ENCODE data around the gene KCNC3. TPM values are rescaled to one million over a fixed set of nuclear protein-coding genes. Genes with fewer than 3 reads are reported as not detected.

The KCNC3 gene
- total and polyA plus RNA-seq, 9 donors: 0.13 to 1.9 (median 0.96) TPM

DNA sequence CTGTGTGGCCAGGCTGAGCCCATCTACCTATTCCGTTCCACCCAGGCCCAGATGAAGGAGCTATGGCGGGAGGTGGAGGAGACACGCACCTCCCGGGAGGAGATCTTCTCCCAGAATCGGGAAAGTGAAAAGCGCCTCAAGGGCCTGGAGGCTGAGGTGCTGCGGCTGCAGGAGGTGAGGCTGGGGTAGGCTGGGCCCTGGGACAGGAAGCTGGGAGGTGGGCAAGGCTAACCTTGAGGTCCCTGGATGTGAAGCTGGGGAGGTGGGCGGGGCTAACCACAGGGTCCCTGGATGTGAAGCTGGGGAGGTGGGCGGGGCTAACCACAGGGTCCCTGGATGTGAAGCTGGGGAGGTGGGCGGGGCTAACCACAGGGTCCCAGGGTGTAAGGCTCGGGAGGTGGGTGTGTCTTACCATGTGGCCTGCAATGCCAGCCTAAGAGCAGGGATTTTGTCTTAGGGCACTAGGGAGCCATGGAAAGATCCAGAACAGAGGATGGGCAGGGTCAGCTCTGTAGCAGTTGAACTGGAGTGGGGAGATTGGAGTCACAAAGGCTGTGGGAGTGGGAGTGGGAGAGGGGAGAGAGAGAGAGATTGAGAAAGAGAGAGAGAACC lies 36.9 kb downstream of the KCNC3 start:
- Histone ChIP-seq H3K4me1 (ENCODE audit: control insufficient read depth, insufficient read depth, low read length) (no peaks in the 10 kb centered on the region), H3K4me3 (ENCODE audit: low read length) (no peak overlapping the region), H3K27ac (ENCODE audit: low read length) (no peak overlapping the region), H3K36me3 (ENCODE audit: control insufficient read depth, insufficient read depth, low read length) (peaks cover 52% of the 10 kb centered on the region), H3K27me3 (ENCODE audit: control insufficient read depth, insufficient read depth, low read length) (peaks cover 2% of the 10 kb centered on the region), H3K9me3 (replicated peaks; ENCODE audit: control insufficient read depth, low read depth, low read length) (peaks cover 7% of the 10 kb centered on the region)
- 62% methylated on average over 10 of the region's 11 CpGs for WGBS (ENCODE audit: insufficient coverage)
- no peak for DNase-seq

DNA sequence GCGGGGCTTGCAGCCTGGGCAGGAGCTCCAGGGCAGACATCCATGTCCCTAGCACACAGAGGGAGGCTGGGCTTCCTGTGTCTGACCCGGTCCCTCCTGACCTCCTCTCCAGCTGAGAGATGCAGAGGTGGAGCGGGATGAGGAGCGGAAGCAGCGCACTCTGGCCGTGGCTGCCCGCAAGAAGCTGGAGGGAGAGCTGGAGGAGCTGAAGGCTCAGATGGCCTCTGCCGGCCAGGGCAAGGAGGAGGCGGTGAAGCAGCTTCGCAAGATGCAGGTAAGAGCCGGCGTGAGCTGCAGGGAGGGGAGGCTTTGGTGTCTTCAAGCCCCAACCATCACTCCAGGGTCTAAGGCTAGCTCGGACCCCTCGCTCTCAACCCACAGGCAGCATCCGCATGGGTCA lies 38.4 kb downstream of the KCNC3 start:
- Histone ChIP-seq H3K36me3 (ENCODE audit: control insufficient read depth, insufficient read depth, low read length) (peaks cover 64% of the 10 kb centered on the region), H3K27ac (ENCODE audit: low read length) (no peak overlapping the region), H3K4me1 (ENCODE audit: control insufficient read depth, insufficient read depth, low read length) (no peaks in the 10 kb centered on the region), H3K4me3 (ENCODE audit: low read length) (no peak overlapping the region), H3K27me3 (ENCODE audit: control insufficient read depth, insufficient read depth, low read length) (peaks cover 2% of the 10 kb centered on the region), H3K9me3 (replicated peaks; ENCODE audit: control insufficient read depth, low read depth, low read length) (peaks cover 11% of the 10 kb centered on the region)
- DNase-seq: no peak
- WGBS (ENCODE audit: insufficient coverage): 55% methylated on average over 13 of the region's 15 CpGs

DNA sequence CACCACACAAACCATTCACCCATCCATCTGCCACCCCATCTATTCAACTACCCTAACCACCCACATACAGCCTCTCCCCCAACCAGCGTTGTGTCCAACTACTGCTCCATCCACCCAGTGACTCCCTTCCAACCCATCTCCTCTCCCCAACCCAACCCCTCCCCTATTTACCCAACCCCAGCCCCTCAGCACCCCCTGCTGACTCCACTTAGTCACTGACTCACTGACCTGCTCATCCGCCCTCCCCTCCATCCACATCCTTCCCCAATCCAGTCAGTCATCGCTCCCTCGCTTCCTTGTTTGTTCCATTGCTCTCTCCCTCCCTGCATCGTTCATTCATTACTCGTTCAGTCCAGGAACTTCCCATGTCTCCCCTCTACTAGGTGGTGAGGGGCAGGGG lies 39.2 kb downstream of the KCNC3 start:
- Histone ChIP-seq H3K27ac (ENCODE audit: low read length) (no peak overlapping the region), H3K36me3 (ENCODE audit: control insufficient read depth, insufficient read depth, low read length) (peaks cover 64% of the 10 kb centered on the region), H3K27me3 (ENCODE audit: control insufficient read depth, insufficient read depth, low read length) (peaks cover 2% of the 10 kb centered on the region), H3K9me3 (replicated peaks; ENCODE audit: control insufficient read depth, low read depth, low read length) (peaks cover 15% of the 10 kb centered on the region), H3K4me1 (ENCODE audit: control insufficient read depth, insufficient read depth, low read length) (no peaks in the 10 kb centered on the region), H3K4me3 (ENCODE audit: low read length) (no peak overlapping the region)
- DNase-seq: no peak
- WGBS (ENCODE audit: insufficient coverage): 75% methylated on average over 2 of the region's 6 CpGs

DNA sequence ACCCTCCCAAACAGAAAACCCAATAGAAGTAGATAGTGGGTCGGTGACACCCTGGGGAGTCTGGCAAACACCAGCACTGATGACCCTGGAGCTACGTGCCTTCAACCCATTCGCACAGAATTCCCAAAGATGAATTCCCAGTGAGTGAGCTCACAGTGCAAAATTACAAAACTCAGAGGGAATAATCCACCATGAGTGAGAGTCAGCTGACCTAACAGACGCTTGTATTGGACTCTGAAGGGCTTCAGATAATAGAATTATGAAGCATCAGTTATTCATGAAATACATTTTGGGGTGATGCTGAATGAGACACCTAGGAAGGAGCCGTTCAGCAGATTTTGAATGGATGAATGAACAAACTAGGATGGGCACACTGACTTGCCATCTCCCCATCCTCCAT lies 40.2 kb downstream of the KCNC3 start:
- Histone ChIP-seq H3K27me3 (ENCODE audit: control insufficient read depth, insufficient read depth, low read length) (peaks cover 2% of the 10 kb centered on the region), H3K4me1 (ENCODE audit: control insufficient read depth, insufficient read depth, low read length) (no peaks in the 10 kb centered on the region), H3K36me3 (ENCODE audit: control insufficient read depth, insufficient read depth, low read length) (peaks cover 61% of the 10 kb centered on the region), H3K9me3 (replicated peaks; ENCODE audit: control insufficient read depth, low read depth, low read length) (peaks cover 15% of the 10 kb centered on the region), H3K27ac (ENCODE audit: low read length) (no peak overlapping the region), H3K4me3 (ENCODE audit: low read length) (no peak overlapping the region)
- no peak for DNase-seq
- 100% methylated on average over 3 of the region's 5 CpGs for WGBS (ENCODE audit: insufficient coverage)

DNA sequence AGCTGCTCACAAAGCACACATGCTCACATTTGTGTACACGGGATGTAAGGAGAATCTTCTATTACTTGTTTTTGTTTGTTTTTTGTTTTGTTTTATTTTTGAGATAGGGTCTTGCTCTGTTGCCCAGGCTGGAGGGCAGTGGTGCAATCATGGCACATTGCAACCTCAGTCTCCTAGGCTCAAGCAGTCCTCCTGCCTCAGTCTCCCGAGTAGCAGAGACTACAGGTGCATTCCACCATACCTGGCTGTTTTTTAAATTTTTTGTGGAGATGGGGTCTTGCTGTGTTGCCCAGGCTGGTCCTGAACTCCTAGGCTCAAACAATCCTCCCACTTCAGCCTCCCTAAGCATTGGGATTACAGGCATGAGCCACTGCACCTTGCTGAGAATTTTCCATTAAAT lies 41.8 kb downstream of the KCNC3 start:
- Histone ChIP-seq H3K27me3 (ENCODE audit: control insufficient read depth, insufficient read depth, low read length) (peaks cover 2% of the 10 kb centered on the region), H3K27ac (ENCODE audit: low read length) (no peak overlapping the region), H3K9me3 (replicated peaks; ENCODE audit: control insufficient read depth, low read depth, low read length) (peaks cover 12% of the 10 kb centered on the region), H3K36me3 (ENCODE audit: control insufficient read depth, insufficient read depth, low read length) (peaks cover 47% of the 10 kb centered on the region), H3K4me3 (ENCODE audit: low read length) (no peak overlapping the region), H3K4me1 (ENCODE audit: control insufficient read depth, insufficient read depth, low read length) (no peaks in the 10 kb centered on the region)
- WGBS (ENCODE audit: insufficient coverage): no CpG with 5 or more reads among the region's 2 CpGs
- no peak for DNase-seq

DNA sequence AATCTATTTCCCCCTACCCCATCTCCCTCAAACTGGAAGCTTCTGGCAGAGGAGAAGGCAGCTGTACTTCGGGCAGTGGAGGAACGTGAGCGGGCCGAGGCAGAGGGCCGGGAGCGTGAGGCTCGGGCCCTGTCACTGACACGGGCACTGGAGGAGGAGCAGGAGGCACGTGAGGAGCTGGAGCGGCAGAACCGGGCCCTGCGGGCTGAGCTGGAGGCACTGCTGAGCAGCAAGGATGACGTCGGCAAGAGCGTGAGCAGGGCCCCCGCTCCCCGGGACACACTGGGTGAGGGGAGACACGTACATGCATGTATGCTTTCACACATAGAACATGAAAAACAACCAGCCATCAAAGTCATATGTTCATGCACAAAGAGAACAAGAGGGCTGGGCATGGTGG lies 42.7 kb downstream of the KCNC3 start:
- no peaks in the 10 kb centered on the region for H3K4me1 ChIP-seq (ENCODE audit: control insufficient read depth, insufficient read depth, low read length)
- no peak overlapping the region for H3K27ac ChIP-seq (ENCODE audit: low read length)
- WGBS (ENCODE audit: insufficient coverage): 92% methylated on average over 12 of the region's 18 CpGs
- peaks cover 45% of the 10 kb centered on the region for H3K36me3 ChIP-seq (ENCODE audit: control insufficient read depth, insufficient read depth, low read length)
- DNase-seq: no peak
- H3K9me3 ChIP-seq (replicated peaks; ENCODE audit: control insufficient read depth, low read depth, low read length): peaks cover 12% of the 10 kb centered on the region
- H3K27me3 ChIP-seq (ENCODE audit: control insufficient read depth, insufficient read depth, low read length): peaks cover 2% of the 10 kb centered on the region
- no peak overlapping the region for H3K4me3 ChIP-seq (ENCODE audit: low read length)

DNA sequence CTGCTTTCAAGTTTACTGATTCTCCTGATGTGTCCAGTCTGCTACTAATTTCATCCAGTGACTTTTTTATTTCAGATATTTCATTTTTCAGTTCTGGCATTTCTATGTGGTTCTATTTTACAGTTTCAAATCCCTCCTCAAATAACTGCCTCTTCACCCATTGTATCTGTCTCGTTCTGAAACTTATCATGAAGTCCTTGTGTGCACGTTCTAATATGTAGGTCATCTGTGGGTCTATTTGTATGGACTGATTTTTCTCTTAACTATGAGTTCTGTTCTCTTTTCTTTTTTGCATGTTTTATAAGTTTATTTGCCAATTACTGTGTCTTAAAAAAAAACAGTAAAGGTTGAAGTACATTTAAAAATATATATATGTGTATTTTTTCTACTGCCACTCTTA lies 43.3 kb downstream of the KCNC3 start:
- Histone ChIP-seq H3K27ac (ENCODE audit: low read length) (no peak overlapping the region), H3K27me3 (ENCODE audit: control insufficient read depth, insufficient read depth, low read length) (peaks cover 2% of the 10 kb centered on the region), H3K4me3 (ENCODE audit: low read length) (no peak overlapping the region), H3K36me3 (ENCODE audit: control insufficient read depth, insufficient read depth, low read length) (peaks cover 50% of the 10 kb centered on the region), H3K4me1 (ENCODE audit: control insufficient read depth, insufficient read depth, low read length) (no peaks in the 10 kb centered on the region), H3K9me3 (replicated peaks; ENCODE audit: control insufficient read depth, low read depth, low read length) (peaks cover 12% of the 10 kb centered on the region)
- DNase-seq: no peak
- no CpG with 5 or more reads among the region's 2 CpGs for WGBS (ENCODE audit: insufficient coverage)

DNA sequence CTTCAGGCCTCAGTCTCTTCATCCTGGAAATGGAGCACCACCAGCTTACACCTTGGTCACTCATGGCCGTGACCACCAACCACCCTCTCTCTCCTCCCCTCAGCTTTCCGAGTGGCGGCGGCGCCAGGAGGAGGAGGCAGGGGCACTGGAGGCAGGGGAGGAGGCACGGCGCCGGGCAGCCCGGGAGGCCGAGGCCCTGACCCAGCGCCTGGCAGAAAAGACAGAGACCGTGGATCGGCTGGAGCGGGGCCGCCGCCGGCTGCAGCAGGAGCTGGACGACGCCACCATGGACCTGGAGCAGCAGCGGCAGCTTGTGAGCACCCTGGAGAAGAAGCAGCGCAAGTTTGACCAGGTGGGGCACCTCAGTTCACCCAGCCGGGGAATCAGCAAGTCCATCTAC lies 47.7 kb downstream of the KCNC3 start:
- Histone ChIP-seq H3K9me3 (replicated peaks; ENCODE audit: control insufficient read depth, low read depth, low read length) (peaks cover 7% of the 10 kb centered on the region), H3K27ac (ENCODE audit: low read length) (no peak overlapping the region), H3K4me3 (ENCODE audit: low read length) (no peak overlapping the region), H3K27me3 (ENCODE audit: control insufficient read depth, insufficient read depth, low read length) (no peaks in the 10 kb centered on the region), H3K36me3 (ENCODE audit: control insufficient read depth, insufficient read depth, low read length) (peaks cover 15% of the 10 kb centered on the region), H3K4me1 (ENCODE audit: control insufficient read depth, insufficient read depth, low read length) (no peaks in the 10 kb centered on the region)
- WGBS (ENCODE audit: insufficient coverage): 94% methylated on average over 21 of the region's 22 CpGs
- no peak for DNase-seq

DNA sequence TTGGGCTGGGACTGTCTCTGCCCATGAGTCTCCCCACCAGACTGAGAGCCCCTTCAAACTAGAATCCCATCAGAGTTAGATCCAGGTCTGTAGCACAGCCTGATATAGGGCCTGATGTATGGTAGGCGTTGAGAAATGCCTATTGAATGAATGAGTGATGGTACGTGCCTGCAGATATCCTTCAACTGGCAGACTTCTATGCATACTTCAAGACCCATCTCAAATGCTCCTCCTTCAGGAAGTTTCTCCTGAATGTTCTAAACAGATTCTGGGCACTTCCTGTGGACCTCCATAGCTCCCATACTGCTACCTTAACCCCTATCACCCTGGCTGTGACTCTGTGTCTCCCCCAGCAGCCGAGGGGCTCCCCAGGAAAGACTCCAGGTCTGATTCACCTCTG lies 48.2 kb downstream of the KCNC3 start:
- no peak overlapping the region for H3K4me3 ChIP-seq (ENCODE audit: low read length)
- WGBS (ENCODE audit: insufficient coverage): no CpG with 5 or more reads among the region's 3 CpGs
- no peaks in the 10 kb centered on the region for H3K4me1 ChIP-seq (ENCODE audit: control insufficient read depth, insufficient read depth, low read length)
- peaks cover 4% of the 10 kb centered on the region for H3K9me3 ChIP-seq (replicated peaks; ENCODE audit: control insufficient read depth, low read depth, low read length)
- no peak for DNase-seq
- no peak overlapping the region for H3K27ac ChIP-seq (ENCODE audit: low read length)
- no peaks in the 10 kb centered on the region for H3K27me3 ChIP-seq (ENCODE audit: control insufficient read depth, insufficient read depth, low read length)
- H3K36me3 ChIP-seq (ENCODE audit: control insufficient read depth, insufficient read depth, low read length): peaks cover 16% of the 10 kb centered on the region

DNA sequence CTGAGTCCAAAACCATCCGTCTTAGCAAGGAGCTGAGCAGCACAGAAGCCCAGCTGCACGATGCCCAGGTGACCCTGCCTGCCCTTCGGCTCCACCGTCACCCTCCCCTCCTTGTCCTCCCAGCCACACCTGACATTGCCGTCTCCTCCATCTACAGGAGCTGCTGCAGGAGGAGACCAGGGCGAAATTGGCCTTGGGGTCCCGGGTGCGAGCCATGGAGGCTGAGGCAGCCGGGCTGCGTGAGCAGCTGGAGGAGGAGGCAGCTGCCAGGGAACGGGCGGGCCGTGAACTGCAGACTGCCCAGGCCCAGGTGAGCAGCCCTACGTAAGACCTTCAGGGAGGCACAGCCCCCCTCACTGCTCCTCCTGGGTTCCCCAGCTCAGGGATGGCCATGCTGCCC lies 49.1 kb downstream of the KCNC3 start:
- Histone ChIP-seq H3K4me3 (ENCODE audit: low read length) (no peak overlapping the region), H3K27ac (ENCODE audit: low read length) (no peak overlapping the region), H3K9me3 (replicated peaks; ENCODE audit: control insufficient read depth, low read depth, low read length) (no peaks in the 10 kb centered on the region), H3K27me3 (ENCODE audit: control insufficient read depth, insufficient read depth, low read length) (no peaks in the 10 kb centered on the region), H3K36me3 (ENCODE audit: control insufficient read depth, insufficient read depth, low read length) (peaks cover 18% of the 10 kb centered on the region), H3K4me1 (ENCODE audit: control insufficient read depth, insufficient read depth, low read length) (no peaks in the 10 kb centered on the region)
- WGBS (ENCODE audit: insufficient coverage): 84% methylated on average over 13 of the region's 14 CpGs
- DNase-seq: no peak

Data from muscle of leg (tissue), 11 donors.